K562 (cell line): ENCODE data around the gene SPTBN4. TPM values are rescaled to one million over a fixed set of nuclear protein-coding genes. Genes with fewer than 3 reads are reported as not detected.

Experiments
- ATAC-seq: fragments of 200-7000 bp; cut with Tn5 transposase; 3 replicates; pipeline ENCODE4 v1.9.1; 2020; ENCODE audit warnings: moderate library complexity
- BruUV-seq: library from RNA; stranded (reverse); fragments of 400-500 nt; replicated peaks from 2 replicates; lab custom pipeline; 2021; lab: Mats Ljungman, UMichigan
- CTCF ChIA-PET: fragments of 300-600 bp; formaldehyde crosslinking; extraction: SDS; loops from one replicate; lab custom pipeline; 2021; ENCODE audit warnings: low intra/inter-chr PET ratio; lab: Yijun Ruan, JAX
- POLR2A ChIA-PET: fragments of 300-600, 350-650 bp; sonication (Branson Sonifier 250); formaldehyde crosslinking; extraction: SDS; loops from one replicate; lab custom pipeline; 2021; ENCODE audit warnings: antibody characterized with exemption, inconsistent platforms; lab: Yijun Ruan, JAX
- DNase-seq, 4 experiments: peaks; one replicate each; pipeline versions ENCODE4 v3.0.0 to v3.0.0-alpha.2; 2011 to 2018; ENCODE audit warnings: low spot score in 3 of 4, mixed read lengths in 3 of 4; ENCODE audit errors: extremely low read depth in 1 of 4
- FAIRE-seq: peaks from 2 replicates; lab custom pipeline; 2011; peaks lifted over from hg19 to GRCh38; lab: Jason Lieb, UNC
- H2AFZ ChIP-seq: 2 replicates; pipeline ENCODE4 v1.6.0; 2011; ENCODE audit warnings: low read depth, low read length, control low read depth, inconsistent platforms
- H3K27ac ChIP-seq: fragments of 200-600 bp; 3 replicates; pipeline ENCODE4 v1.8.0; 2011; ENCODE audit warnings: low read depth, mild to moderate bottlenecking, control low read depth, inconsistent platforms, low read length, moderate library complexity, mixed read lengths; ENCODE audit errors: extremely low read depth
- H3K27me3 ChIP-seq, 2 experiments: fragments of 300-600 bp in 1 of 2; 2 replicates in 1 of 2; 3 replicates in 1 of 2; pipeline versions ENCODE4 v1.6.0 to v1.8.0; 2011; ENCODE audit warnings: inconsistent platforms in 2 of 2, low read length in 2 of 2, mild to moderate bottlenecking in 1 of 2, mixed read lengths in 1 of 2, moderate library complexity in 1 of 2; ENCODE audit not compliant: control insufficient read depth in 2 of 2, insufficient read depth in 2 of 2
- H3K36me3 ChIP-seq: fragments of 300-600 bp; 3 replicates; pipeline ENCODE4 v1.8.0; 2011; ENCODE audit warnings: mild to moderate bottlenecking, low read length, inconsistent platforms; ENCODE audit not compliant: control insufficient read depth, insufficient read depth
- H3K4me1 ChIP-seq, 2 experiments: fragments of 200-600 bp in 1 of 2; replicated peaks in 1 of 2; 2 replicates in 1 of 2; 3 replicates in 1 of 2; pipeline versions ENCODE4 v1.5.1 to v1.8.0; 2011; ENCODE audit warnings: inconsistent platforms in 2 of 2, low read length in 2 of 2, mild to moderate bottlenecking in 1 of 2, mixed read lengths in 1 of 2, moderate library complexity in 1 of 2; ENCODE audit not compliant: control insufficient read depth in 2 of 2, insufficient read depth in 2 of 2
- H3K4me2 ChIP-seq: 2 replicates; pipeline ENCODE4 v1.6.1; 2011; ENCODE audit warnings: low read length, control low read depth, inconsistent platforms, mixed read lengths; ENCODE audit not compliant: insufficient read depth
- H3K4me3 ChIP-seq: fragments of 200-600 bp; sonication (generic), shearing (Covaris generic); 2 replicates; pipeline ENCODE4 v1.5.1; 2016; ENCODE audit warnings: control low read depth, inconsistent platforms
- H3K79me2 ChIP-seq: fragments of 200-600 bp; 3 replicates; pipeline ENCODE4 v1.8.0; 2011; ENCODE audit warnings: low read length, inconsistent platforms; ENCODE audit not compliant: control insufficient read depth, insufficient read depth
- H3K9ac ChIP-seq, 2 experiments: 2 replicates each; pipeline versions ENCODE4 v1.6.0 to v1.6.1; 2011; ENCODE audit warnings: low read depth in 2 of 2, low read length in 2 of 2, control low read depth in 1 of 2, inconsistent platforms in 1 of 2, mild to moderate bottlenecking in 1 of 2, mixed read lengths in 1 of 2; ENCODE audit not compliant: insufficient read depth in 1 of 2
- H3K9me1 ChIP-seq: one replicate; pipeline ENCODE4 v1.6.0; 2011; ENCODE audit warnings: inconsistent platforms, mild to moderate bottlenecking, low read length, moderate library complexity; ENCODE audit not compliant: control insufficient read depth, insufficient read depth
- H3K9me3 ChIP-seq: replicated peaks from 2 replicates; pipeline ENCODE4 v1.5.1; 2011; ENCODE audit warnings: low read depth, low read length, inconsistent platforms; ENCODE audit not compliant: control insufficient read depth, insufficient read depth
- H4K20me1 ChIP-seq: replicated peaks from 2 replicates; pipeline ENCODE4 v1.6.1; 2011; ENCODE audit warnings: low read length, inconsistent platforms, mixed read lengths; ENCODE audit not compliant: control insufficient read depth, insufficient read depth
- FOXA1 ChIP-seq: fragments of 450-650 bp; IDR thresholded peaks from 2 replicates; pipeline ENCODE4 v1.6.1; 2016; ENCODE audit warnings: mild to moderate bottlenecking, borderline replicate concordance
- FOXK1 ChIP-seq: sonication (generic); formaldehyde crosslinking; IDR thresholded peaks from 2 replicates; pipeline ENCODE4 v1.8.0; 2022; ENCODE audit warnings: missing genetic modification reagents, mild to moderate bottlenecking, borderline replicate concordance
- HNRNPUL1 ChIP-seq: fragments of 200-400 bp; formaldehyde crosslinking; IDR thresholded peaks from 2 replicates; pipeline ENCODE4 v1.6.1; 2017; ENCODE audit warnings: low read length
- MCM7 ChIP-seq, 2 experiments: fragments of 450-650 bp; IDR thresholded peaks; 2 replicates each; pipeline ENCODE4 v1.6.1; 2016 to 2018
- POLR2A ChIP-seq: fragments of 450-650 bp; conservative IDR thresholded peaks from 2 replicates; pipeline ENCODE4 v1.6.1; 2016
- POLR2B ChIP-seq: fragments of 450-650 bp; IDR thresholded peaks from 2 replicates; pipeline ENCODE4 v1.6.1; 2018; ENCODE audit warnings: low read depth; ENCODE audit not compliant: partially characterized antibody
- PTTG1 ChIP-seq: fragments of 450-650 bp; IDR thresholded peaks from 2 replicates; pipeline ENCODE4 v1.6.1; 2016; ENCODE audit warnings: low read depth, mild to moderate bottlenecking, missing genetic modification characterization, missing compliant biosample characterization
- SMARCA5 ChIP-seq: fragments of 450-650 bp; IDR thresholded peaks from 2 replicates; pipeline ENCODE4 v1.6.1; 2016
- SRF ChIP-seq, 2 experiments: fragments of 250-450, 450-650 bp in 1 of 2; sonication (Bioruptor Pico) in 1 of 2; sonication (generic) in 1 of 2; formaldehyde crosslinking; IDR thresholded peaks; 2 replicates each; pipeline versions ENCODE4 v1.5.0 to v1.5.1; 2020 to 2022; ENCODE audit warnings: mild to moderate bottlenecking in 1 of 2, missing genetic modification reagents in 1 of 2
- SUPT5H ChIP-seq: fragments of 450-650 bp; IDR thresholded peaks from 2 replicates; pipeline ENCODE4 v1.6.1; 2016
- ZNF24 ChIP-seq: fragments of 450-650 bp; IDR thresholded peaks from 2 replicates; pipeline ENCODE4 v1.6.1; 2016
- WGBS: fragments of 100-300 bp; shearing (Covaris generic); methylation state at CpG from one replicate; pipeline ENCODE4 v1.1.6; 2016; ENCODE audit warnings: low coverage, mixed read lengths; ENCODE audit not compliant: insufficient coverage; ENCODE audit errors: missing lambda C conversion rate; 5-methylcytosine and 5-hydroxymethylcytosine counted together
- in situ Hi-C: fragments of 300-500 bp; cut with MboI; formaldehyde crosslinking; loops from 4 replicates; pipeline ENCODE4 v1.15.0; 2018; ENCODE audit warnings: inconsistent platforms, mixed read lengths
- intact Hi-C: fragments of 100-400 bp; cut with micrococcal nuclease; formaldehyde crosslinking; loops from 2 replicates; pipeline ENCODE4 v1.14.2; 2022
- polyA plus RNA-seq, 8 experiments: library from polyadenylated mRNA; depleted of rRNA in 4 of 8; stranded (reverse) in 5 of 8; unstranded in 3 of 8; fragments of >200 nt; fragmentation: Nextera tagmentation in 2 of 8; fragmentation: Illumina TruSeq in 1 of 8; extraction: Ambion mirVana in 2 of 8; extraction: Trizol in 1 of 8; gene quantifications; 2 replicates each; pipeline versions ENCODE4 v1.2.1 to v1.2.3, GENCODE V29; 2011 to 2014; ENCODE audit warnings: inconsistent platforms in 1 of 8, missing spikeins in 1 of 8
- total RNA-seq, 7 experiments: library from RNA; depleted of rRNA in 6 of 7; stranded (reverse); fragments of >200 nt in 6 of 7; fragmentation: Illumina TruSeq in 2 of 7; extraction: Trizol in 2 of 7; gene quantifications; 2 replicates each; pipeline versions ENCODE4 v1.2.1 to v1.2.3, GENCODE V29; 2011 to 2021; ENCODE audit warnings: low replicate concordance in 1 of 7

The SPTBN4 gene
- total and polyA plus RNA-seq, 9 of the 15 experiments (the other 6 are each of a cell fraction or from before 2014, with no cell fraction given): 0.01 to 1.5 (median 0.86) TPM

DNA sequence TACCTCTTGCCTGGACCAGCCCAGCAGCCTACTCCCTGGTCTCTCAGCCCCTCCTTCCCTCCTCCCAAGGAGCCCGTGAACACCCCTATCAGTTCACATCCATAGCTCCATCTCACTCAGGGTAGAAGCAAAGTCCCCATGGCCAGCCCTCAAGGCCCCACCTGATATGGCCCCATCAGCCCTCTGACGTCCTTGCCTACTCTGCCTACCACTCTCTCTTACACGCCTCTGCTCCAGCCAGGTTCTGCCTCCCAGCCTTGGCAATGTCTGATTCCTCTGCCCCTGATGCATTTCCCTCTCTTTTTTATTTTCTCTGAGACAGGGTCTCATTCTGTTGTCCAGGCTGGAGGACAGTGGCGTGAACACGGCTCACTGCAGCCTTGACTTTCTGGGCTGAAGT, 14.8 kb upstream of the SPTBN4 start:
- no peak overlapping the region for H3K27ac ChIP-seq
- BruUV-seq: no TSS peak
- FAIRE-seq: no peak

DNA sequence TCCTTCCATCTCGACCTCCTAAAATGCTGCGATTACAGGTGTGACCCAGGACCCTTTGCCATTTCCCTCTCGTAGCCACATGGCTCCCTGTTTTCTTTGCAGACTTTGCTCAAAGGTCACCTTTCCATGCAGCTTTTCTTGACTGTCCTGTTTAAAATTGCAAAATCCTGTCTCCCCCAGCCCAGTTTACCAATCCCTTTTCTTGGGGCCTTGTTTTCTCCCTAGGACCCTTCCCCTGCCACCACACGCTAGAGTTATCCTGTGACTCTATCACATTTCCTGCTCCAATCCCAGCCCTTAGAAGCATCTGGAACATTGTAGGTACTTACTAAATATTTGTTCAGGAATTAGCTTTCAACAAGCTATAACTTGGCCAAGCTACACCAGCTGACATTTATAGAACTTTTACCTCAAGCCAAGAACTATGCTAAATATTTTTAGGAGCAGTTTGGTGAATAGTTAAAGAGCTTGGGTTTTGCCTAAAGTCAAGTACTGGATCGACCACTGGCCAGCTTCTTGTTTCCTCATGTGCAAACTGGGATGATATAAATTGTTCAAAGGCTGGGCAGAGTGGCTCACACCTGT, 13.6 kb upstream of the SPTBN4 start:
- H3K4me2 ChIP-seq: no peak overlapping the region
- no peak for DNase-seq
- H3K27ac ChIP-seq: no peak overlapping the region
- TF ChIP-seq PTTG1 (tag): no peak
- peak; percentile 27 for TF ChIP-seq POLR2B
- TF ChIP-seq, all 486 proteins: peak for 1
- CTCF ChIA-PET: no interaction called here
- Histone ChIP-seq H3K36me3 (peaks cover 83% of the 10 kb centered on the region), H3K9me3 (no peaks in the 10 kb centered on the region), H3K9me1 (no peaks in the 10 kb centered on the region), H2AFZ (no peak overlapping the region), H4K20me1 (no peaks in the 10 kb centered on the region; the same call in 1 of the 2 replicates), H3K4me1 (peaks cover 0 to 5% of the 10 kb centered on the region in 2 experiments; a peak in 3 of 5 replicates), H3K9ac (no peak overlapping the region), H3K27me3 (no peaks in the 10 kb centered on the region), H3K4me3 (no peak overlapping the region), H3K79me2 (peaks cover under 1% of the 10 kb centered on the region; the same call in 1 of the 3 replicates)
- BruUV-seq: no TSS peak
- in situ Hi-C loops (no loop called here), intact Hi-C loops (no loop called here)
- FAIRE-seq (no peak), ATAC-seq (no peak)
- POLR2A ChIA-PET: interaction anchor here (0.6 to 4.2 kb wide), 6 partner anchors 9 to 155 kb away, joined by 3 to 43 read pairs (median 4); partner anchors contain the start of genes BLVRB and SERTAD3
- whole genome bisulfite sequencing: 98% methylated on average over 5 of the region's 5 CpGs

More for the DNA sequence above, 14.8 kb upstream of the SPTBN4 start:
- peak; percentile 42; the same call in 1 of the 2 replicates for TF ChIP-seq POLR2A
- TF ChIP-seq SRF (CRISPR knock-in tag; IDR thresholded peaks at IDR 0.05): no peak
- TF ChIP-seq FOXK1 (CRISPR knock-in tag): no peak
- TF ChIP-seq SUPT5H: peak; percentile 65
- TF ChIP-seq HNRNPUL1: no peak
- TF ChIP-seq ZNF24: no peak
- no peak for TF ChIP-seq SMARCA5
- TF ChIP-seq POLR2B: peak; percentile 56
- TF ChIP-seq FOXA1: no peak
- TF ChIP-seq MCM7 (IDR thresholded peaks at IDR 0.05): no peak
- H3K4me3 ChIP-seq: no peak overlapping the region
- H3K4me2 ChIP-seq: no peak overlapping the region
- no peaks in the 10 kb centered on the region for H3K9me1 ChIP-seq
- no peak overlapping the region for H2AFZ ChIP-seq
- peak overlapping the region in 1 of 2 experiments; percentile 15; a peak in 1 of 4 replicates for H3K9ac ChIP-seq
- H3K4me1 ChIP-seq: peaks cover 4 to 5% of the 10 kb centered on the region in 2 experiments; a peak in 3 of 5 replicates
- ChIA-PET POLR2A (interaction anchor here (0.7 to 1.7 kb wide), 4 partner anchors 9 to 758 kb away, joined by 3 to 7 read pairs (median 4); no protein-coding TSS in a partner anchor), CTCF (no interaction called here)
- in situ Hi-C loops: no loop called here
- H3K79me2 ChIP-seq: no peaks in the 10 kb centered on the region
- no peaks in the 10 kb centered on the region for H3K9me3 ChIP-seq
- intact Hi-C loops: no loop called here
- DNase-seq (no peak), ATAC-seq (peak; percentile 34)
- peaks cover 82% of the 10 kb centered on the region for H3K36me3 ChIP-seq
- H4K20me1 ChIP-seq: no peaks in the 10 kb centered on the region; the same call in 1 of the 2 replicates
- WGBS: 74% methylated on average over 5 of the region's 5 CpGs
- no peaks in the 10 kb centered on the region for H3K27me3 ChIP-seq
